B cell (primary cell): ENCODE results near the gene NRDC.

ENCODE experiments used
- EZH2 ChIP-seq: IDR thresholded peaks from 2 replicates; pipeline ENCODE4 v1.6.1; 2012; ENCODE audit warnings: borderline replicate concordance, low read depth, mild to moderate bottlenecking, moderate library complexity, low read length; ENCODE audit not compliant: insufficient read depth, poor library complexity, severe bottlenecking
- TF ChIP-seq, protein P1 (sequence below): fragments of 200-600 bp; IDR thresholded peaks from one replicate; pipeline ENCODE4 v1.8.0; 2022; ENCODE audit warnings: antibody characterized with exemption, mild to moderate bottlenecking

DNA sequence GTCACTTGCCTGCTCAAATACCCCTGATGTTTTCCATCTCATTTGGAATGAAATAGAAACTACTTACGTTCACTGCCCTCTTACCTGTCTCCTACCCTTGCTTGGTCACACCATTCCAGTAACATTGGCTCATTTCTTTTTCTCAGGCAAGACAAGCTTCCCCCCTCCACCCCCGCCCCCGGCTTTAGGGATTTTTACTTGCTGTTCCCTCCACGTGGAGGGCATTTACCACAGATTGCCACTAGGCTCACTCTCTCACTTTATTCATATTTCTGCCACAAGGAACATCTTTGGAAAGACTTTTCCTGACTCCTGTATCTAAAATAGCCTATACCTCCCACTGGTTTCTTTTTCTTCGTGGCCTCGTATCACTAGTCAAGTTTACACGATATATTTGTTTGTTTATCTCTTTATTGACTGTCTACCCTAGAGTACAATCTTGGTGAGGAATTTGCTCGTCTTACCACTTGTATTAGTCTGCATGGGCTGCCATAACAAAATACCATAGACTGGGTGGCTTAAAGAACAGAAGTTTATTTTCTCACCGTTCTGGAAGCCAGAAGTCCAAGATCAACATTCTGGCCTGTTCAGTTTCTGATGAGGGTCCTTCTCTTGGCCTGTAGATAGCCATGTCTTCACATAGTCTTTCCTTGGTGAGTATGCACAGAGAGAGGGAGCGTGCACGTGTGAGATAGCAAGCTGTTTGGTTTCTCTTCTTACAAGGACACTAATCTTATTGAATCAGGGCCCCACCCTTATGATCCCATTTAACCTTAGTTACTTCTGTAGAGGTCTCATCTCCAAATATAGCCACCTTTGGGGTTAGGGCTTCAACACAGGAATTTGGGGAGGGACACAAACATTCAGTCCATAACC lies 126.2 kb downstream of the NRDC start:
- TF ChIP-seq, protein P1, sequence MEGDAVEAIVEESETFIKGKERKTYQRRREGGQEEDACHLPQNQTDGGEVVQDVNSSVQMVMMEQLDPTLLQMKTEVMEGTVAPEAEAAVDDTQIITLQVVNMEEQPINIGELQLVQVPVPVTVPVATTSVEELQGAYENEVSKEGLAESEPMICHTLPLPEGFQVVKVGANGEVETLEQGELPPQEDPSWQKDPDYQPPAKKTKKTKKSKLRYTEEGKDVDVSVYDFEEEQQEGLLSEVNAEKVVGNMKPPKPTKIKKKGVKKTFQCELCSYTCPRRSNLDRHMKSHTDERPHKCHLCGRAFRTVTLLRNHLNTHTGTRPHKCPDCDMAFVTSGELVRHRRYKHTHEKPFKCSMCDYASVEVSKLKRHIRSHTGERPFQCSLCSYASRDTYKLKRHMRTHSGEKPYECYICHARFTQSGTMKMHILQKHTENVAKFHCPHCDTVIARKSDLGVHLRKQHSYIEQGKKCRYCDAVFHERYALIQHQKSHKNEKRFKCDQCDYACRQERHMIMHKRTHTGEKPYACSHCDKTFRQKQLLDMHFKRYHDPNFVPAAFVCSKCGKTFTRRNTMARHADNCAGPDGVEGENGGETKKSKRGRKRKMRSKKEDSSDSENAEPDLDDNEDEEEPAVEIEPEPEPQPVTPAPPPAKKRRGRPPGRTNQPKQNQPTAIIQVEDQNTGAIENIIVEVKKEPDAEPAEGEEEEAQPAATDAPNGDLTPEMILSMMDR: no peak
- TF ChIP-seq EZH2: no peak
